SH-SY5Y (cell line): ENCODE results near the gene ERBB2.

ENCODE experiments used
- GATA2 ChIP-seq: IDR thresholded peaks from 2 replicates; pipeline ENCODE4 v1.6.1; 2011; ENCODE audit warnings: mild to moderate bottlenecking, low read depth, low read length
- GATA3 ChIP-seq: IDR thresholded peaks from 2 replicates; pipeline ENCODE4 v1.6.1; 2011; ENCODE audit warnings: low read depth, mild to moderate bottlenecking, low read length, moderate library complexity

ERBB2 gene

DNA sequence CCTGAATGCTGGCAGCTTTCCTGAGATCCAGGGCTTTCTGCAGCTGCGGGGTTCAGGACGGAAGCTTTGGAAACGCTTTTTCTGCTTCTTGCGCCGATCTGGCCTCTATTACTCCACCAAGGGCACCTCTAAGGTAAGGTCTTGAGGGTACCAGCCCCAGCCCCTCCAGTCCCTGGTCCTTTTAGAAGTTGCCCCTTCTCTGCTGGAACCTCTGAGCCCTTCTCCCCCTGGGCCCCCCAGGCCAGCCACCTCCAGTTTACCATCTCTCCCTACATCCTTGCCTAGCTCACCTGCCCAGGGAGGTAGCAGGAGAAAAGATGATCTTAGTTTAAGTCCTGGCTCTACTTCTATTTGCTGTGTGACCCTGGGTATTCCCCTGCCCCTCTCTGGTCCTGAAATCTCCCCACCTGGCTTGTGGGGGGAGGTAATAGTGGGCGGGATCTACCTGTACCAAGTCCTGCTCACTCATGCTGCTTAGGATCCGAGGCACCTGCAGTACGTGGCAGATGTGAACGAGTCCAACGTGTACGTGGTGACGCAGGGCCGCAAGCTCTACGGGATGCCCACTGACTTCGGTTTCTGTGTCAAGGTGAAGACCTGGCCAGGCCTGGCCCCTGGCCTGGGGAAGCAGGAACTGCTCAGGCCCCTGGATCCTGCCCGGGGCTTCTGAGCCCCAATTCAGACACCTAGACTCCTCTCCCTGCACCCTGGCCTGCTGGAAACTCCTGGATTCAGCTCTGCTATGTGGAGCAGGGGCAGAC lies 44.4 kb downstream of the ERBB2 start:
- TF ChIP-seq GATA2 (no peak), GATA3 (no peak)

DNA sequence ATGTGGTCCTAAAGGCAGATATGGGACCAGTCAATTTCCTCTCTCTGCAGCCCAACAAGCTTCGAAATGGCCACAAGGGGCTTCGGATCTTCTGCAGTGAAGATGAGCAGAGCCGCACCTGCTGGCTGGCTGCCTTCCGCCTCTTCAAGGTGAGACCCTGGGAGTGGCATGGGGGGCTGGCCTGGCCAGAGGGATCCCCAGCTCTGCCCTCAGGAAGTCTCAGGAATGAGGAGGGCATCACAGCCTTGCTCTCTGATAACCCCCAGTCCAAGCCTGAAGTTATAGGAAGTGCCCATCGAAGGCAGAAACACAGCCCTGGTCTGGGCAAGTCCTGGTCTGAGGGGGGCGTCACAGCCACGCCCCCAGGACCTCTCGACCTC lies 45.0 kb downstream of the ERBB2 start:
- TF ChIP-seq GATA2 (no peak), GATA3 (no peak)

DNA sequence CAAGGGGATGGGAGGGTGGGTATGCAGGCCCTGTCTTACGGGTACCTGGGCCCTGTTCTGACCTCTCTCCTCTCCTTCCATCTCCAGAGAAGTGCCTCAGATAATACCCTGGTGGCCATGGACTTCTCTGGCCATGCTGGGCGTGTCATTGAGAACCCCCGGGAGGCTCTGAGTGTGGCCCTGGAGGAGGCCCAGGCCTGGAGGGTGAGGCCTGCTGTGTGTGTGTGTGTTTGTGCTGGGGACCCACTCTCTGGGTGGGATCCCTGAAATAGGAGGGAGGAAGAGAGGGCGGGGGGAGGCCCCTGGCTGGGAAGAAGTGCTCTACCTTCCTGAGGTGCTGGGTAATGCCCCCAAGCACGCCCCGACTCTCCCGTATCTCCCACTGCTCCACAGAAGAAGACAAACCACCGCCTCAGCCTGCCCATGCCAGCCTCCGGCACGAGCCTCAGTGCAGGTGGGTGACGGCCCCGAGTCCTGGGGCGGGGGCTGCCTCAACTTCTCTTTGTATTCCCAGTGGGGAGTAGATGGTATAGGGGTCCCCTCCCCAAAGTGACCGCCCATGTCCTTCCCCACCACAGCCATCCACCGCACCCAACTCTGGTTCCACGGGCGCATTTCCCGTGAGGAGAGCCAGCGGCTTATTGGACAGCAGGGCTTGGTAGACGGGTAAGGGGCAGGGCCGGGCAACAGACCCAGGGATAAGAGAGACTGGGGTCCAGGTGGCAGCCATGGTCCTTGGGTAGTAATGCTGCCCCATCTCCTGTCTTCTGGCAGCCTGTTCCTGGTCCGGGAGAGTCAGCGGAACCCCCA lies 45.7 kb downstream of the ERBB2 start:
- no peak for TF ChIP-seq GATA3
- no peak for TF ChIP-seq GATA2

DNA sequence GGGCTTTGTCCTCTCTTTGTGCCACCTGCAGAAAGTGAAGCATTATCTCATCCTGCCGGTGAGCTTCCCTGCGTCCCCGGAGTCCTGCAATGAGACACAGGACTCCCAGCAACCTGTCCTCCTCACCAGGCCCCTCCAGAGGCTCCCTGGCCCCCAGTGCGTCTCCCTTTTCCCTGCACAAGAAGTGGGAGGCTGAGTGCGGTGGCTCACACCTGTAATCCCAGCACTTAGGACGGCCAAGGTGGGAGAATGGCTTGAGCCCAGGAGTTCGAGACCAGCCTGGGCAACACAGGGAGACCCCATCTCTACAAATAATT lies 46.2 kb downstream of the ERBB2 start:
- TF ChIP-seq GATA3 (no peak), GATA2 (no peak)

DNA sequence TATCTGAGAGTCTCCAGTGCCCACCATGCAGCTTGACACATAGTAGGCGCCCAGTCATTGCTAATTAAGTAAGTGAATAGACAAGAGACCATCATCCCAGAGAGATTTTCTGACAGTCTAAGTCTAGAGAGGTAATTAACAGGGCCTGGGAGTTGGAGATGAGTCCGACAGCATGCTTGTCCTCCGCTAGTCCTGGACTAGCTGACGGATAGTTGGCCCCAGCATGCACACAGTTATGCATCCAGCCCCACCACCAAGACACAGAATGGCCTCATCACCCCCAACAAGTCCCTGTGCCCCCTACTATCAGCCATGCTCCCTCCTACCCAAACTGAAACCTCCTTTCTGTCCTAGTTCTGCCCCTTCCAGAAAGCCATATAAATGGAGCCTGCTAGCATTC lies 47.9 kb downstream of the ERBB2 start:
- TF ChIP-seq GATA2 = no peak
- TF ChIP-seq GATA3 = no peak

DNA sequence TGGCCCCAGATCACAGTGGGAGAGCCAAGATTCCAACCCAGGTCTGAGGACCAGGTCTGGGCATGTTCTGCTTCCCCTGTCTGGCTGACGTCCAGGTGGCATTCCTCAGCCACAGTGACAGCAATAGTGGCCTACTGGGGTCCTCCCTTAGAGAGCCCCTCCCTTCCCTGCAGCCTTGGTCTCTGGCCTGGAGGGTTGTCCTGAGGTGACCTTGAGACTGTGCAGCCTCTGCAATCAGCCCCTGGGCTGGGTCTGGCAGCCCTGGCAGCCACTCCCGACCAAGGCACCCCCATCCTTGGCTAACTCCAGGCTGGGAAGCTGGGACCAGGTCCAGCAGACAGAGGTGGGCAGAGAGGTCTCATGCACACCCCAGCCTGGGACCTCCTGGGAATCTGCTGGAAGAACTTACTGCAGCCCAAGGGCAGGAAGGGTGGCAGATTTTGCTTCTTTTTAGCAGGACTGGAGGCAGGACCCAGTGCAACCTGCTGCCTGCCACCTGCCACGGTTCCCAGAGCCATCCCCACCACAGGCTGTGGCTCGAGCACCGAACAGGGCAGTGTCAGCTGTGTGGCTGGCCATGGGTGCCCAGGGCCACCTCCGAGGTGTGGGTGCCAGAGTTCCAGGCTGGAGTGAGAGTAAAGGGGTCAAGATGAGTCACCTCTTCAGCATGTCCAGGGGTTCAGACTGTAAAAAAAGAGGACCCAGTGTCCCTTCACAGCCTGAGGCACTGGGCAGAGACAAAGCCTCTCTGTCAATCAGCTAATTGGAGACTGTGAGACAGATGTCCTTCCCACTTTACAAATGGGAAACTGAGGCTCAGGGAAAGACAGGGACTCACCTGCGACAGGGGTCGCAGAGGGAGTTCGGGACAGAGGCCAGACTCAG lies 50.5 kb downstream of the ERBB2 start:
- TF ChIP-seq GATA2 = no peak
- TF ChIP-seq GATA3 = no peak

DNA sequence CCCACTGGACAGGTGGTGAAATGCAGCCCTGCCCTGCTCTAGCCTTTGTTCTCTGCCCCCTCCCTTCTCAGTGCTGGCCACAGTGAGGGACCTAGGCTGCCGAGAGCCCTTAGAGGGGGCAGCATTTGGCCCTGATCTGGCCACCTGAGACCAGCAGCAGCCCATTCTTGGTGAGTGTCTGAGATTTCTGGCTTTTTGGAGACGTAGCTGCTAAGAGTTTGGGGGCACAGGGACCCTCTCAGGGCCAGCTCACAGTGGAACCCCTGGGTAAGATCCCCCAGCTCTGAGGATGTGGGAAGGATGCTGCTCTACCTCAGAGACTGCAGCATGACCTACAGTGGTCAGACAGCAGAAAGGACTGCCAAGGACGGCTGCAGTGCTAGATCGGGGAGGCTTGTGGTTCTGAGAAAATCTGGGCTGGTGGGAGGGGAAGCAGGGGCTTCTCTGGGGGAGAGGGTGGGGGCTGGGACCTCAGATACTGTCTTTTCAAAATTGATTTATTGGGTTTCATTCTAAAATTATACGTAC lies 51.2 kb downstream of the ERBB2 start:
- TF ChIP-seq GATA3 = no peak
- no peak for TF ChIP-seq GATA2

DNA sequence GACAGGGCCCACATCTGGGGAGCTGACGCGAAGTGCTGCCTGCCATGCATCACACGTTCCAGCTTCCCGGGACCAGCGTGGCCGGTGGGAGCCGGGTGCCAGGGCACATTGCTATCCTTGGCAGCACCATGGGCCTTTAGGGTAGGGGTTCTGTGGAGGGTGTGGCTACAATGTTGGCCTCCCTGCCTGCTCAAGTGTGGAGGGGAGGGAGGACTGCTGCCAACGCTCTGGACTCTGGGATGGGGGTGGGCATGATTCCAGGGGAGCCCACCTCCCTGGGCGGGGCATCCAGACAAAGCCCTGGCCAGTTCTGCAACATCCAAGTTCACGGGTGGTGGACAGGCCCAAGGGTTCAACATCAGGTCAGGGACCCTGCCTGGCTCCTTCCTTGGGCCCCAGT lies 51.8 kb downstream of the ERBB2 start:
- TF ChIP-seq GATA3 (no peak), GATA2 (no peak)

DNA sequence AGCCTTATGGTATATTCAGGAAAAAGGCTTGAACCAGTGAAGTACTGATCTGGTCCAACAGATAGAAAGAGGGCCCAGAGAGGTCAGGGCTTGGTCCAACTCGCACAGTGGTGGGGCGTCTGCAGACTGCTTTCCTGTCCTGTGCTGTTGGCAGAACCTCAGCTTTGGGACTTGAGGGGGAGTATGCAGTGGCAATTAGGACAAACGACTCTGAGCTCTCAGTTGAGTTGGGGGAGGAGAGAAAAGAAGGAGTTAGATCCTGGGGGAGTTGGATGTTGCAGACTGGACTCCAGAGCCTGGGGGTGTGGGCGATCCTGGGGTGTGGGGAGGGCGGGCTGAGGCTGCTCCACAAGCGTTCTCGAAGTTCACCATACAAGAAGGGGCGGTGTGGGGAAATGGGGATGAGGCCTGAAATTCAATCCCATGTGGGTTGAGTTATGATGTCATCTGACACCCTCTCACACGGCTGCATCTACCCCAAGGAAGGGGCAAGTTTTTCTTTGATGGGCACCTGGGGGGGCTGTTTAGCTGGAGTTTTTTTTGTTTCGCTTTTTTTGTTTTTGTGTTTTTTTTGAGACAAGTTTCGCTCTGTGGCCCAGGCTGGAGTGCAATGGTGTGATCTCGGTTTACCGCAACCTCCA lies 52.5 kb downstream of the ERBB2 start:
- no peak for TF ChIP-seq GATA2
- no peak for TF ChIP-seq GATA3

DNA sequence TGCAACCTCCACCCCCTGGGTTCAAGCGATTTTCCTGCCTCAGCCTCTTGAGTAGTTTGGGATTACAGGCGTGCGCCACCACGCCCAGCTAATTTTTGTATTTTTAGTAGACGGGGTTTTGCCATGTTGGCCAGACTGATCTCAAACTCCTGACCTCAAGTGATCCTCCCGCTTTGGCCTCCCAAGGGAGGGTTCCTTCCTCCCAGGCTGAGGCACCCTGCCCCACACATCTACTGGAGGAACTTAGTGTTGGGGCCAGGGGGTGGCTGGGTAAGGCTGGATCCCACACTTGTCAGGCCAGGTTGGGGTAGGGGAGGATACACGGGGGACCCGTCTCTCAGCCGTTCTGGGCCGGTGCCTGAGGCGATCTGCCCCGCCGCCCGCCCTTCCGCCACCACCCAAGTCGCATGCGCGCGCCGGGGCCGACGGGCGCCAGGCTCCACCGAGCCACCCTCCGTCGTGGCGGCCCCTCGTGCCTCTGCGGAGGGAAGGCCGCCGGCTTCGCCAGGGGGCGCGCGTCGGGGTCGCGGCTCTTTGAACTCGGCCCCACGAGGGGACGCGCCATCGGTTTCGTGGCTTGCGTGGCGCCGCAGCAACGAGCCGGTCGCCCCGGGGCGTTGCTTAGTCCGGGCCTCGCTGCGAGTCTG lies 53.8 kb downstream of the ERBB2 start:
- no peak for TF ChIP-seq GATA2
- no peak for TF ChIP-seq GATA3

DNA sequence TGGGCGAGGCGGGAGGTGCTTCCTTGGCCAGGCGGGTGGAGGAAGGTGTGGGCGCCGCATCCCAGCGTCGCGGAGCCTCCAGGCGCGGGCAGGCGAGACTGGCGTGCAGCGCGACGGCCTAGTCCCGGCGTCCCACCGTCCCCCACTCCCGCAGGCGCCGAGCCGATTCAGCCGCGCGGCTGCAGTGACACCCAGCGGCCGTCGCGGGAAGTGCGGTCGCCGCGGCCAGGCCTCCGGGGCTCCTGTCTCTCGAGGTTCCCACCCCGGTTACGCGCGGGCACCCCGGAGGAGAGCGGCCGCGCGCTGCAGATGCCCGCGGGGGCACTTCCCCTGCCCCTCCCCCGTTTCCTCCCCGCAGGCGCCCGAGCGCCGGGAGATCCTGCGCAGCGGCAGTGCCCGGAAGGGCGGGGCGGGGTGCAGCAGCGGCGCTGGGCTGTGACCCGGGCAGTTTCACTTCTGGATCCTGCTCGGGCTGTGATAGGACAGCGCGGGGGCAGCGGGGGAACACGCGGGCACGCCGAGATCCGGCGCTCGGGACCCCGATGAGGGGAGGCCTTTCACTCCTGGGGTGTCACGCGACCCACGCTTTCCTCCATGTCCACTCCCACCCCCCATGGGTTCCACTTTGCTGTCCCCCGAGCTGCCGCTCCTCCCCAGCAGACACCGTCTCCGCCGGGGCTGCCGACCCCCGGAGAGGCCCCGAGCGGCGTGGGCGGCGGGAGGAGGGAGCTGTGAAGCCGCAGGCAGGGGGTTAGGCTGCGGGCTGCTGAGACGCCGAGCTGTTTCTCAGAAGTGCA lies 54.5 kb downstream of the ERBB2 start:
- TF ChIP-seq GATA3 (no peak), GATA2 (no peak)

DNA sequence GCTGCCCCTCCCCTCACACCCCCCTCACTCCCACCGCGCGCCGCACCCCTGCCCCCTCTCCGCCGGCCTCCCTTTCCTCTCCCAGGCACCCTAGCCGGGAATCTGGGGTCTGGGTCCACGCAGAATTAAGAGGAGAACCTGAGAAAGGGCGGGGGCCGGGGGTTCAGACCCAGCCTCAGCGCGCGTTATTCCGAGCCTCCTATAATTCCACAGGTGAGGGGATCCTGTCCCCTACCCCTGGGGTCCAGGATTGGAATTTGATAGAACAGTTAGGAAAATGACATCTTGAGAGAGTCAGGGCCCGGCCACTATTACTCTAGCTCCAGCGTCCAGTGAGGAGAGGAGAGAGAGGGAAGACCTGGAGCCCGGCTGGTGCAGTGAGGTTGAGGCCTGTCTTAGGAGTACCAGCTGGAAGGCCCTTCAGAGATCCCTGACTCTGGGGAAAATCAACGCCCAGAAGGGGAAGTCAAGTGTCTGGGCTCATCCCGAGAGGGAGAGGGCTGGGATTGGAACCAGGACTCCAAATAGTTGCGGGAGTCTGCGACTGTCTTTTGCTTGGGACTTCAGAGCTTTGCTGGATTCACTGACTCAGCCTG lies 55.2 kb downstream of the ERBB2 start:
- TF ChIP-seq GATA2 (no peak), GATA3 (no peak)
